Stimulated activated CD8-positive, alpha-beta memory T cell treated with anti-CD3 and anti-CD28 coated beads, Interleukin-12 subunit alpha, Interleukin-12 subunit beta, amount 100 ng/mL, for 4 hours (primary cell): ENCODE results near the gene ERICH2.

Source experiments
- DNase-seq: peaks from one replicate; pipeline ENCODE4 v3.0.0-alpha.2; 2020; ENCODE audit warnings: low read depth

ERICH2 gene

DNA sequence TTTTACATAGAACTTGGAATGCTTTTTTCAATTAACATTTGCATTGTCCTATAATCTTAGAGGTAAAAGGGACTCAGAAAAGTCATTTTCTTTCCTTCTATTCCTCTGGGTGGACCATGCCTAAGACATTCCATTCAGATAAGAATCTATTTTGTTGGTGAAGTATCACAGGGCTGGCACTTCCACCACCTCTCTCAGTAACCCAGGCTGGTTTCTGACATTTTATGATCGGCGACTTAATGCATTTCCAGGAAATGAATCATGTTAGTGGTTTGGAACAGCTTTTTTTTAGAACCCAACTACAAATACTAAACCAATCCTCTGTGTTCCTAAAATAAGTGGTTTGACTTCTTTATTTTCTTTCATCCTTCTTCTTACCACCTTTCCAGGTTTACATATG, 73.5 kb downstream of the ERICH2 start:
- no peak for DNase-seq

DNA sequence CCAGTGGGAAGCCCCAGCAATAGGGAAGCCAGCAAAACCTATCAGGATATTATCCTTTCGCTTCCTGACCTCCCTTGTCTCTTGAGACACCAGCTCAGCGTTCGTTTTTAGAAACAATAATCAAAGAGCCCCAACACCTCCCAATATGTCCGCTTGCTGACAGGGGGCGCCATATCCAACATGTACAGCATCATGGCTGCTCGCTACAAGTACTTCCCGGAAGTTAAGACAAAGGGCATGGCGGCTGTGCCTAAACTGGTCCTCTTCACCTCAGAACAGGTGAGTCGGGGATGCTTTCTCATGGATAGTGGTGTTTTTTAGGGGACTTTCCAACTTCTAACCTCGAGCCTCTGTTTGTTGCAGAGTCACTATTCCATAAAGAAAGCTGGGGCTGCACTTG, 75.2 kb downstream of the ERICH2 start:
- no peak for DNase-seq

DNA sequence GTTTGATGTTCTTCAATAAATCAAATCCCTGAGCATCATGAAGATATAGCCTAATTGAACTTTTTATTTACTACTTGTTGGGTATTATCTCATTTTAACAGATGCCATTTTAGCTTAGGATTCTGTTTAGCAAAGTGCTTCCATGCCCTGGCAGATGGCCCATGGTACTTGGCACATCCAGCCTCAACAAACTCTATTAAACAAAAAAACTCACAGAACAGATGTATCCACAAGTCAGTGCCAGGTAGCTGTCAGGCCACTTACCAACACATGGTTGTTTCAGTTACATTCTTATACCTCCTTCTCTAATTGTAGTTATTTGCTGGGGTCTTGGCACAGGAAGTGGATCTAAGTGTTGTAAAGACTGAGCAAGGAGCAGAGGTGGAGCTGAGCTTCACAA, 76.1 kb downstream of the ERICH2 start:
- no peak for DNase-seq

DNA sequence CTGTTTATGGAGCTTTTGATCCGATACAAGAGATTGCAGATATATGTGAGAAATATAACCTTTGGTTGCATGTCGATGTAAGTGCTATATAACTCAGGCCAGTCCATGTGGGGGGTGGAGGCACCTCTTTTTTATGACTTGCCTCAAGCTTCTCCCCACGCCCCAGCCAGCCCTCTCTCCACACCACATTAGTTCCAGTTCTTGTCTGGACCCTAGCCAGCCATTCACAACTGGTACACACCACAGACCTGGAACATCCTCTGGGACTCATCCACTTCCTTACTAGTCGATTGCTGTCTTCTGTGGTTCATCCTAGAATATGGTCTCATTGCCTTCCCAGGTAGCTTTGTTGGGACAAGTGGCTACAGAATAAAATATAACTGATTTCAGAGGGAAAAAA, 77.5 kb downstream of the ERICH2 start:
- no peak for DNase-seq
